ENCODE measurements around the gene KAT8.
"Not testable (repeated sequence)": the region's sequence is repeated elsewhere in the genome, so short reads cannot be mapped to it uniquely, and the experiment has no call there.

Gene KAT8

DNA sequence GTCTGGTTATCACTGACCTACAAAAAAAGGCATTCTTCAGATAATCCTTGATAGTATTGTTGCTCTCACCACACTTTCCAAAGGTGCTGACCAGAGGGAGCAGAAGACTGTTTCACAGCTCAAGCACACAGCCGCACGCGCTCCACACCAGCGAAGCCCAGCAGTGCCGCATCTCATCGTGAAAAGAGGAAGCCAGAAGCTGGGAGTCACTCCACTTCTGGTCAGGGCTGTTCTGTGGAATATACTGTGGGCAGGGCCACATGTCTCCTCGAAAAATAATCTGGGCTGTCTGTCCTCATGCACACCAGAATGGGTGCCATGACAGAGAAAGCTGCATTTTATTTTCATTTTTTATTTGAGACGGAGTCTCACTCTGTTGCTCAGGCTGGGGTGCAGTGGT lies 39.7 kb downstream of the KAT8 start:
- Histone ChIP-seq H3K9ac (ENCODE audit: low read length) (no peak overlapping the region), H3K27ac (ENCODE audit: low read length) (no peak overlapping the region), H3K9me3 (replicated peaks; ENCODE audit: insufficient read depth, low read length) (no peaks in the 10 kb centered on the region), H2AFZ (ENCODE audit: low read length) (no peak overlapping the region), H3K4me1 (ENCODE audit: low read length) (no peaks in the 10 kb centered on the region), H3K79me2 (ENCODE audit: low read length) (no peaks in the 10 kb centered on the region), H3K27me3 (replicated peaks; ENCODE audit: insufficient read depth, low read length) (peaks cover 49% of the 10 kb centered on the region), H4K20me1 (ENCODE audit: insufficient read depth, low read length) (no peaks in the 10 kb centered on the region), H3F3A (ENCODE audit: insufficient read depth, low read length) (no peaks in the 10 kb centered on the region), H3K9me2 (replicated peaks; ENCODE audit: insufficient read depth, low read length) (no peaks in the 10 kb centered on the region), H3K4me3 (ENCODE audit: low read length) (no peak overlapping the region), H3K4me2 (ENCODE audit: low read depth, low read length) (no peak overlapping the region), H3K36me3 (replicated peaks; ENCODE audit: insufficient read depth, low read length) (no peaks in the 10 kb centered on the region)
- TF ChIP-seq EZH2phosphoT487 (IDR thresholded peaks at IDR 0.05; ENCODE audit: low read length) (no peak), EZH2 (optimal IDR thresholded peaks at IDR 0.05; ENCODE audit: low read depth, low read length) (no peak)
- TF ChIP-seq, protein P1, sequence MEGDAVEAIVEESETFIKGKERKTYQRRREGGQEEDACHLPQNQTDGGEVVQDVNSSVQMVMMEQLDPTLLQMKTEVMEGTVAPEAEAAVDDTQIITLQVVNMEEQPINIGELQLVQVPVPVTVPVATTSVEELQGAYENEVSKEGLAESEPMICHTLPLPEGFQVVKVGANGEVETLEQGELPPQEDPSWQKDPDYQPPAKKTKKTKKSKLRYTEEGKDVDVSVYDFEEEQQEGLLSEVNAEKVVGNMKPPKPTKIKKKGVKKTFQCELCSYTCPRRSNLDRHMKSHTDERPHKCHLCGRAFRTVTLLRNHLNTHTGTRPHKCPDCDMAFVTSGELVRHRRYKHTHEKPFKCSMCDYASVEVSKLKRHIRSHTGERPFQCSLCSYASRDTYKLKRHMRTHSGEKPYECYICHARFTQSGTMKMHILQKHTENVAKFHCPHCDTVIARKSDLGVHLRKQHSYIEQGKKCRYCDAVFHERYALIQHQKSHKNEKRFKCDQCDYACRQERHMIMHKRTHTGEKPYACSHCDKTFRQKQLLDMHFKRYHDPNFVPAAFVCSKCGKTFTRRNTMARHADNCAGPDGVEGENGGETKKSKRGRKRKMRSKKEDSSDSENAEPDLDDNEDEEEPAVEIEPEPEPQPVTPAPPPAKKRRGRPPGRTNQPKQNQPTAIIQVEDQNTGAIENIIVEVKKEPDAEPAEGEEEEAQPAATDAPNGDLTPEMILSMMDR (IDR thresholded peaks at IDR 0.05; ENCODE audit: low read length) = no peak
- DNase-seq = no peak

DNA sequence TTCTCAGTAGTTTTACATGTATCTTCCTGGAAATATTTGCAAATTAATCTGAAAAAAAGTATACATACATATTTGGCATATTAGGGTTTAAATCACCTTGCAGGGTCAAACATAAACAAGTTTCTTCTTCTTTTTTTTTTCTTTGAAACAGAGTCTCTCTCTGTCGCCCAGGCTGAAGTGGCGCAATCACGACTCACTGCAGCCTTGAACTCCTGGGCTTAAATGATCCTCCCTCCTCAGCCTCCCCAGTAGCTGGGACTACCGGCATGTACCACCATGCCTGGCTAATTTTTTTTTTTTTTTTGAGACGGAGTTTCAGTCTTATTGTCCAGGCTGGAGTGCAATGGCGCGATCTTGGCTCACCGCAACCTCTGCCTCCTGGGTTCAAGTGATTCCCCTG lies 49.9 kb downstream of the KAT8 start:
- Histone ChIP-seq H3K4me2 (ENCODE audit: low read depth, low read length) (no peak overlapping the region), H3K4me1 (ENCODE audit: low read length) (no peaks in the 10 kb centered on the region), H3K27ac (ENCODE audit: low read length) (no peak overlapping the region), H4K20me1 (ENCODE audit: insufficient read depth, low read length) (no peaks in the 10 kb centered on the region), H2AFZ (ENCODE audit: low read length) (no peak overlapping the region), H3K4me3 (ENCODE audit: low read length) (no peak overlapping the region), H3K9ac (ENCODE audit: low read length) (no peak overlapping the region), H3K9me3 (replicated peaks; ENCODE audit: insufficient read depth, low read length) (no peaks in the 10 kb centered on the region), H3K36me3 (replicated peaks; ENCODE audit: insufficient read depth, low read length) (no peaks in the 10 kb centered on the region), H3F3A (ENCODE audit: insufficient read depth, low read length) (no peaks in the 10 kb centered on the region), H3K79me2 (ENCODE audit: low read length) (no peaks in the 10 kb centered on the region), H3K27me3 (replicated peaks; ENCODE audit: insufficient read depth, low read length) (peaks cover 40% of the 10 kb centered on the region), H3K9me2 (replicated peaks; ENCODE audit: insufficient read depth, low read length) (no peaks in the 10 kb centered on the region)
- no peak for DNase-seq
- TF ChIP-seq EZH2 (optimal IDR thresholded peaks at IDR 0.05; ENCODE audit: low read depth, low read length) (no peak), EZH2phosphoT487 (IDR thresholded peaks at IDR 0.05; ENCODE audit: low read length) (no peak)
- TF ChIP-seq, protein P1 (IDR thresholded peaks at IDR 0.05; ENCODE audit: low read length) = no peak

DNA sequence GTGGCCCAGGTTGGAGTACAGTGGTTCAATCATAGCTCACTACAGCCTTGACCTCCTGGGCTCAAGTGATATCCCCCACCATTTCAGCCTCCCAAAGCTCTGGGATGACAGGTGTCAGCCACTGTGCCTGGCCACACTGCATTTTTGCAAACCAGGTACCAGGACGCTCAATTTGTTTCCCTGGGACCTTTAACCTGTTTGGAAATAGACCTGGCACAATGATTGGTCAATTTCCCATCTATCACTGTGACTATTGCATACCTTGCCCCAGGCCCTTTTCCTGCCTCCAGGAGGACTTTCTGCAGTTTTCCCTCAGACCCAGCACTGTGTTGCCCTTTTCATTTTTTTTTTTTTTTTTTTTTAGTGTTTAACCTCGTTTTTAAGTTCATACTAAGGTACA lies 51.4 kb downstream of the KAT8 start:
- Histone ChIP-seq H3K79me2 (ENCODE audit: low read length) (no peaks in the 10 kb centered on the region), H3K27me3 (replicated peaks; ENCODE audit: insufficient read depth, low read length) (peaks cover 41% of the 10 kb centered on the region), H3K36me3 (replicated peaks; ENCODE audit: insufficient read depth, low read length) (no peaks in the 10 kb centered on the region), H3K9ac (ENCODE audit: low read length) (no peak overlapping the region), H3K4me2 (ENCODE audit: low read depth, low read length) (no peak overlapping the region), H3K9me3 (replicated peaks; ENCODE audit: insufficient read depth, low read length) (no peaks in the 10 kb centered on the region), H2AFZ (ENCODE audit: low read length) (no peak overlapping the region), H3K4me1 (ENCODE audit: low read length) (no peaks in the 10 kb centered on the region), H3K27ac (ENCODE audit: low read length) (no peak overlapping the region), H3F3A (ENCODE audit: insufficient read depth, low read length) (no peaks in the 10 kb centered on the region), H3K4me3 (ENCODE audit: low read length) (no peak overlapping the region), H3K9me2 (replicated peaks; ENCODE audit: insufficient read depth, low read length) (no peaks in the 10 kb centered on the region), H4K20me1 (ENCODE audit: insufficient read depth, low read length) (no peaks in the 10 kb centered on the region)
- no peak for DNase-seq
- no peak for TF ChIP-seq EZH2phosphoT487 (IDR thresholded peaks at IDR 0.05; ENCODE audit: low read length)
- no peak for TF ChIP-seq EZH2 (optimal IDR thresholded peaks at IDR 0.05; ENCODE audit: low read depth, low read length)
- TF ChIP-seq, protein P1 (IDR thresholded peaks at IDR 0.05; ENCODE audit: low read length) = no peak

DNA sequence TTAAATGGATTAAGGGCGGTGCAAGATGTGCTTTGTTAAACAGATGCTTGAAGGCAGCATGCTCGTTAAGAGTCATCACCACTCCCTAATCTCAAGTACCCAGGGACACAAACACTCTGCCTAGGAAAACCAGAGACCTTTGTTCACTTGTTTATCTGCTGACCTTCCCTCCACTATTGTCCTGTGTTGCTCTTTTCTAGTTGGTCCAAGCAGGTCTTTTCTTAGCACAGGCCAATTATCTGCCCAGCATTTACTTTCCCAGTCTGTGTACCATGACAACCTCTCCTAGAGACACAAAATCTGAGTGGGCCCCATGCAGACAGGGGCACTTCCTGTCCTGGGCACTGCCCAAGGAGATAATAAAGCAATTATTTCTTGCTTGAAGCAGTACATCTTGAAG lies 52.6 kb downstream of the KAT8 start:
- H3K79me2 ChIP-seq (ENCODE audit: low read length); H2AFZ ChIP-seq (ENCODE audit: low read length); DNase-seq: not testable (repeated sequence)

More for the DNA sequence above, 52.6 kb downstream of the KAT8 start:
- H3K4me3 ChIP-seq (ENCODE audit: low read length); H3K36me3 ChIP-seq (replicated peaks; ENCODE audit: insufficient read depth, low read length); H3K27ac ChIP-seq (ENCODE audit: low read length); H3K9me2 ChIP-seq (replicated peaks; ENCODE audit: insufficient read depth, low read length); H3F3A ChIP-seq (ENCODE audit: insufficient read depth, low read length); H3K4me1 ChIP-seq (ENCODE audit: low read length); H4K20me1 ChIP-seq (ENCODE audit: insufficient read depth, low read length); H3K9me3 ChIP-seq (replicated peaks; ENCODE audit: insufficient read depth, low read length); H3K9ac ChIP-seq (ENCODE audit: low read length); H3K4me2 ChIP-seq (ENCODE audit: low read depth, low read length): not testable (repeated sequence)
- H3K27me3 ChIP-seq (replicated peaks; ENCODE audit: insufficient read depth, low read length) = peaks cover 48% of the 10 kb centered on the region
